Inflammatory macrophage treated with lipopolysaccharide for 1 hour (primary cell): Measurements from ENCODE around the gene KCNJ5.
A peak's percentile ranks its signal among the peaks of the same experiment; 100 is the strongest.
"Not testable (repeated sequence)": the region's sequence is repeated elsewhere in the genome, so short reads cannot be mapped to it uniquely, and the experiment has no call there.

Source experiments
- DNase-seq, 2 donors: peaks; one replicate each; pipeline ENCODE4 v3.0.0-alpha.2; 2020 to 2022

KCNJ5 gene

GRCh38 chr11:128915149-128915521, 24.0 kb downstream of the KCNJ5 start:
- DNase-seq, result no peak

GRCh38 chr11:128916037-128916572, 24.9 kb downstream of the KCNJ5 start:
- no peak for DNase-seq

- no peak for DNase-seq
Observed at GRCh38 chr11:128916681-128917080, 25.5 kb downstream of the KCNJ5 start.

GRCh38 chr11:128917144-128917724, 26.1 kb downstream of the KCNJ5 start:
- DNase-seq, result peak in 1 of 2 donors; percentile 59

- peak; percentile 80 to 90 for DNase-seq
Observed at GRCh38 chr11:128919216-128919615, 28.1 kb downstream of the KCNJ5 start.

GRCh38 chr11:128919635-128920034, 28.5 kb downstream of the KCNJ5 start:
- DNase-seq, result not testable (repeated sequence)

GRCh38 chr11:128920666-128921065, 29.5 kb downstream of the KCNJ5 start:
- no peak for DNase-seq

- DNase-seq, result peak; percentile 69 to 99
Observed at GRCh38 chr11:128921793-128922192, 30.6 kb downstream of the KCNJ5 start.

GRCh38 chr11:128924104-128924503, 32.9 kb downstream of the KCNJ5 start:
- no peak for DNase-seq

- DNase-seq, result no peak
Observed at GRCh38 chr11:128924510-128925249, 33.5 kb downstream of the KCNJ5 start.

GRCh38 chr11:128925250-128925600, 34.1 kb downstream of the KCNJ5 start:
- no peak for DNase-seq

- DNase-seq, result no peak
Observed at GRCh38 chr11:128926000-128926399, 34.8 kb downstream of the KCNJ5 start.

- DNase-seq, result no peak
Observed at GRCh38 chr11:128926437-128927107, 35.4 kb downstream of the KCNJ5 start.

- DNase-seq, result no peak
Observed at GRCh38 chr11:128927108-128927461, 35.9 kb downstream of the KCNJ5 start.

GRCh38 chr11:128927683-128928336, 36.7 kb downstream of the KCNJ5 start:
- DNase-seq, result no peak

- DNase-seq, result no peak
Observed at GRCh38 chr11:128928400-128928799, 37.2 kb downstream of the KCNJ5 start.

GRCh38 chr11:128929468-128929867, 38.3 kb downstream of the KCNJ5 start:
- DNase-seq, result no peak

- DNase-seq, result no peak
Observed at GRCh38 chr11:128929991-128930390, 38.8 kb downstream of the KCNJ5 start.

- DNase-seq, result no peak
Observed at GRCh38 chr11:128931066-128931465, 39.9 kb downstream of the KCNJ5 start.

GRCh38 chr11:128931668-128932067, 40.5 kb downstream of the KCNJ5 start:
- DNase-seq, result no peak

GRCh38 chr11:128933481-128934178, 42.5 kb downstream of the KCNJ5 start:
- DNase-seq, result no peak

GRCh38 chr11:128934351-128934750, 43.2 kb downstream of the KCNJ5 start:
- DNase-seq, result no peak

GRCh38 chr11:128934926-128935325, 43.8 kb downstream of the KCNJ5 start:
- DNase-seq, result no peak
